ENCODE measurements around the gene ETV5.

The ETV5 gene

GRCh38 chr3:186108941-186109865 lies at the start of gene ETV5:
TSS of gene ETV5 (minus strand) at chr3:186109089. CDS start at chr3:186105868, 3,221 bp downstream.
- H3K36me3 Mint-ChIP-seq (ENCODE audit: low read depth) = no peaks in the 10 kb centered on the region

GRCh38 chr3:186154641-186155040 lies 45.8 kb upstream of the ETV5 start:
- Mint-ChIP-seq H3K4me3 (no peak overlapping the region), H3K9me3 (no peaks in the 10 kb centered on the region), H3K4me1 (peaks cover 5% of the 10 kb centered on the region), H3K27me3 (ENCODE audit: low read depth) (peaks cover 15% of the 10 kb centered on the region), H3K27ac (no peak overlapping the region), H3K36me3 (ENCODE audit: low read depth) (no peaks in the 10 kb centered on the region)
- no peak for TF ChIP-seq CTCF (IDR thresholded peaks at IDR 0.05; ENCODE audit: unreplicated experiment in 3 of 3)

More at GRCh38 chr3:186108941-186109865, at the start of gene ETV5:
- H3K4me3 Mint-ChIP-seq = peak within 1 kb of the TSS; percentile 85 to 90 (median 88)
- peaks cover 38% of the 10 kb centered on the region for H3K4me1 Mint-ChIP-seq
- peaks cover 75% of the 10 kb centered on the region for H3K27me3 Mint-ChIP-seq (ENCODE audit: low read depth)
- TF ChIP-seq CTCF (IDR thresholded peaks at IDR 0.05; ENCODE audit: unreplicated experiment in 3 of 3) = no peak
- H3K27ac Mint-ChIP-seq = peak within 1 kb of the TSS; percentile 48 to 77 (median 51)
- H3K9me3 Mint-ChIP-seq = no peaks in the 10 kb centered on the region

- Mint-ChIP-seq H3K27ac (no peak overlapping the region), H3K9me3 (no peaks in the 10 kb centered on the region), H3K4me3 (no peak overlapping the region), H3K36me3 (ENCODE audit: low read depth) (no peaks in the 10 kb centered on the region), H3K4me1 (peaks cover 5% of the 10 kb centered on the region), H3K27me3 (ENCODE audit: low read depth) (peaks cover 16% of the 10 kb centered on the region)
- TF ChIP-seq CTCF (IDR thresholded peaks at IDR 0.05; ENCODE audit: unreplicated experiment in 3 of 3) = no peak
These were observed 44.0 kb upstream of the ETV5 start for GRCh38 chr3:186152889-186153292.

- peaks cover 16% of the 10 kb centered on the region for H3K27me3 Mint-ChIP-seq (ENCODE audit: low read depth)
- peaks cover 5% of the 10 kb centered on the region for H3K4me1 Mint-ChIP-seq
- H3K4me3 Mint-ChIP-seq = no peak overlapping the region
- no peak for TF ChIP-seq CTCF (IDR thresholded peaks at IDR 0.05; ENCODE audit: unreplicated experiment in 3 of 3)
- H3K36me3 Mint-ChIP-seq (ENCODE audit: low read depth) = no peaks in the 10 kb centered on the region
- no peaks in the 10 kb centered on the region for H3K9me3 Mint-ChIP-seq
- H3K27ac Mint-ChIP-seq = no peak overlapping the region
These were observed 43.5 kb upstream of the ETV5 start for GRCh38 chr3:186152361-186152798.

- H3K27ac Mint-ChIP-seq = no peak overlapping the region
- H3K4me1 Mint-ChIP-seq = peaks cover 5% of the 10 kb centered on the region
- H3K9me3 Mint-ChIP-seq = no peaks in the 10 kb centered on the region
- no peaks in the 10 kb centered on the region for H3K36me3 Mint-ChIP-seq (ENCODE audit: low read depth)
- H3K4me3 Mint-ChIP-seq = no peak overlapping the region
- TF ChIP-seq CTCF (IDR thresholded peaks at IDR 0.05; ENCODE audit: unreplicated experiment in 3 of 3) = no peak
- peaks cover 18% of the 10 kb centered on the region for H3K27me3 Mint-ChIP-seq (ENCODE audit: low read depth)
These were observed 42.4 kb upstream of the ETV5 start for GRCh38 chr3:186151077-186151971.
